Liver (tissue), 9 donors: ENCODE data around the gene ITPA. TPM values are rescaled to one million over a fixed set of nuclear protein-coding genes. Genes with fewer than 3 reads are reported as not detected.

Experiments used
- DNase-seq: peaks from one replicate; pipeline ENCODE4 v3.0.0-alpha.2; 2017; ENCODE audit warnings: low spot score
- H3K27ac ChIP-seq, 2 donors: one replicate each; pipeline ENCODE4 v1.7.0; 2013; ENCODE audit warnings: inconsistent platforms in 2 of 2, low read length in 2 of 2, control low read depth in 1 of 2, low read depth in 1 of 2, mild to moderate bottlenecking in 1 of 2
- H3K27me3 ChIP-seq, 4 donors: one replicate each; pipeline versions ENCODE4 v1.6.1 to v1.7.0; 2013; ENCODE audit warnings: low read length in 3 of 4, inconsistent platforms in 1 of 4, mild to moderate bottlenecking in 1 of 4, moderate library complexity in 1 of 4; ENCODE audit not compliant: control insufficient read depth in 4 of 4, insufficient read depth in 4 of 4
- H3K36me3 ChIP-seq, 4 donors: one replicate each; pipeline versions ENCODE4 v1.6.1 to v1.7.0; 2013; ENCODE audit warnings: low read length in 3 of 4, mild to moderate bottlenecking in 3 of 4, low read depth in 1 of 4, moderate library complexity in 1 of 4; ENCODE audit not compliant: control insufficient read depth in 4 of 4, insufficient read depth in 3 of 4
- H3K4me1 ChIP-seq, 4 donors: one replicate each; pipeline versions ENCODE4 v1.6.1 to v1.7.0; 2013; ENCODE audit warnings: low read length in 3 of 4, mild to moderate bottlenecking in 3 of 4, moderate library complexity in 1 of 4; ENCODE audit not compliant: control insufficient read depth in 4 of 4, insufficient read depth in 4 of 4
- H3K4me3 ChIP-seq, 3 donors: one replicate each; pipeline versions ENCODE4 v1.6.1 to v1.7.0; 2013; ENCODE audit warnings: low read length in 3 of 3, control low read depth in 1 of 3, low read depth in 1 of 3, mild to moderate bottlenecking in 1 of 3
- H3K9ac ChIP-seq, 2 donors: one replicate each; pipeline ENCODE4 v1.7.0; 2013; ENCODE audit warnings: low read length in 2 of 2, mild to moderate bottlenecking in 2 of 2, moderate library complexity in 2 of 2, control low read depth in 1 of 2, low read depth in 1 of 2
- H3K9me3 ChIP-seq, 4 donors: one replicate each; pipeline versions ENCODE4 v1.6.1 to v1.7.0; 2013; ENCODE audit warnings: low read length in 3 of 4; ENCODE audit not compliant: control insufficient read depth in 4 of 4
- ATF3 ChIP-seq: IDR thresholded peaks from 2 replicates; pipeline ENCODE4 v1.6.1; 2016; ENCODE audit warnings: antibody characterized with exemption
- CTCF ChIP-seq: fragments of 150-350 bp; IDR thresholded peaks from 2 replicates; pipeline ENCODE4 v1.5.1; 2017; ENCODE audit warnings: improper control_type of control experiment, low read depth, low read length; ENCODE audit not compliant: missing input control
- EGR1 ChIP-seq, 2 donors: IDR thresholded peaks; 2 replicates each; pipeline ENCODE4 v1.6.1; 2016 to 2018; ENCODE audit warnings: antibody characterized with exemption in 2 of 2, low read depth in 2 of 2
- FOXA1 ChIP-seq: IDR thresholded peaks from 2 replicates; pipeline ENCODE4 v1.6.1; 2016; ENCODE audit warnings: antibody characterized with exemption
- FOXA2 ChIP-seq: IDR thresholded peaks from 2 replicates; pipeline ENCODE4 v1.6.1; 2016; ENCODE audit warnings: antibody characterized with exemption
- GABPA ChIP-seq, 2 donors: IDR thresholded peaks in 1 of 2; conservative IDR thresholded peaks in 1 of 2; 2 replicates each; pipeline ENCODE4 v1.6.1; 2016; ENCODE audit warnings: antibody characterized with exemption in 2 of 2, mild to moderate bottlenecking in 1 of 2, moderate library complexity in 1 of 2
- HNF4A ChIP-seq, 2 donors: conservative IDR thresholded peaks; 2 replicates each; pipeline ENCODE4 v1.6.1; 2016; ENCODE audit warnings: antibody characterized with exemption in 2 of 2, mild to moderate bottlenecking in 2 of 2
- HNF4G ChIP-seq: IDR thresholded peaks from 2 replicates; pipeline ENCODE4 v1.6.1; 2016; ENCODE audit warnings: antibody characterized with exemption
- JUND ChIP-seq, 2 donors: IDR thresholded peaks; 2 replicates each; pipeline ENCODE4 v1.6.1; 2016; ENCODE audit warnings: antibody characterized with exemption in 2 of 2
- MAX ChIP-seq: IDR thresholded peaks from 2 replicates; pipeline ENCODE4 v1.6.1; 2016; ENCODE audit warnings: antibody characterized with exemption
- NR2F2 ChIP-seq: IDR thresholded peaks from 2 replicates; pipeline ENCODE4 v1.6.1; 2016; ENCODE audit warnings: antibody characterized with exemption
- RAD21 ChIP-seq, 2 donors: IDR thresholded peaks; 2 replicates each; pipeline ENCODE4 v1.6.1; 2016; ENCODE audit warnings: antibody characterized with exemption in 2 of 2, mild to moderate bottlenecking in 2 of 2
- REST ChIP-seq: IDR thresholded peaks from 2 replicates; pipeline ENCODE4 v1.6.1; 2016; ENCODE audit warnings: antibody characterized with exemption, mild to moderate bottlenecking
- RXRA ChIP-seq, 2 donors: IDR thresholded peaks; 2 replicates each; pipeline ENCODE4 v1.6.1; 2017 to 2018; ENCODE audit warnings: antibody characterized with exemption in 2 of 2, mild to moderate bottlenecking in 1 of 2
- SP1 ChIP-seq: IDR thresholded peaks from 2 replicates; pipeline ENCODE4 v1.6.1; 2018; ENCODE audit warnings: antibody characterized with exemption, mild to moderate bottlenecking
- TAF1 ChIP-seq: conservative IDR thresholded peaks from 2 replicates; pipeline ENCODE4 v1.6.1; 2016; ENCODE audit warnings: antibody characterized with exemption, mild to moderate bottlenecking
- YY1 ChIP-seq: IDR thresholded peaks from 2 replicates; pipeline ENCODE4 v1.6.1; 2016; ENCODE audit warnings: antibody characterized with exemption, mild to moderate bottlenecking
- ZBTB33 ChIP-seq: IDR thresholded peaks from 2 replicates; pipeline ENCODE4 v1.6.1; 2016; ENCODE audit warnings: antibody characterized with exemption
- WGBS: extraction: QIAGEN DNeasy Blood & Tissue Kit; methylation state at CpG from one replicate; pipeline ENCODE4 v1.1.7; 2013; 5-methylcytosine and 5-hydroxymethylcytosine counted together
- polyA plus RNA-seq, 2 donors: library from polyadenylated mRNA; stranded (reverse) in 1 of 2; unstranded in 1 of 2; fragments of 200-250 nt in 1 of 2; fragments of >200 nt in 1 of 2; fragmentation: Nextera tagmentation in 1 of 2; extraction: Ambion mirVana in 1 of 2; gene quantifications; one replicate each; pipeline versions ENCODE4 v1.2.1 to v1.2.3, GENCODE V29; 2013 to 2015
- total RNA-seq, 2 donors: library from RNA; depleted of rRNA; stranded (reverse); fragments of >200 nt; gene quantifications; one replicate each; pipeline ENCODE4 v1.2.3, GENCODE V29; 2014
- donor health status: healthy.
- donor health status: healthy.
- donor health status: healthy.
- donor health status: healthy.
- donor health status: healthy.

The ITPA gene
- total and polyA plus RNA-seq, 4 donors = 14.4 to 39.8 (median 19.7) TPM

DNA sequence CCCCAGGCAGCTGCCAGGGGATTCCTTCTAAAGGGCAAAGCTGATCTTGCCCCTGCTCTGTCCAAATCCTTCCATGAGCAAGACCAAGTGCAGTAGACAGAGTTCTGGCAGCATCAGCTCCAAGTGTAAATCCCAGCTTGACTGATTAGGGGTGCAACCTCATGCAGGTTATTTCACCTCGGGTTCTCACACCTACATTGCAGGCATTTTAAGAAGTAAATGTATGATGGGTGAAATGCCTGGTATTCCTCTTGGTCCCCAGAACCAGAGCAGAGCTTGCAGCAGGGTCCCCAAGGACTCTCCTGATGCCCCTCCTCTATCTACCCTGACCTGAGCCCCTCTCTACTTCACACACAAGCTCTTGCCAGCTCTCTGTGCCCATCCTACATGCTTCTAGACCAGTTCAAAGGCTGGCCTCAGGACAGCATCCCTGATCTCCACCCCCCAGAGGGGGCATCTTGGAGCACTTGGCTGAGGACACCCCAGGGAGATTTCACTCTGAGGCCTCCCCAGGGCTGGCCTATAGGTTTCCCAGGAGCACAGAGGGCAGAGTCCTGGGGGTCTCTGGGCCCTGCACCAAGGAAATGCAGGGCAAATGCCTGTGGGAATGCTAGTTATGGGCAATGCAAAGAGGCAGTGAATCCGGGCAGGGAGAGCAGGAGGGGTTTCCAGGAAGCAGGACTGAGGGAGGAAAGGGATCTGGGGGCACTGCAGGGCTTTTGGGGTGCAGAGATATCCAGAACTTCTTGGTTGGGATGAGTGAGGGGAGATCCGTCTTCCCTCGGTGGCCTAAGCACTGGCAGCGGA, 37.0 kb upstream of the ITPA start:
- H3K9ac ChIP-seq = no peak overlapping the region
- H3K9me3 ChIP-seq = no peaks in the 10 kb centered on the region
- TF ChIP-seq JUND (IDR thresholded peaks at IDR 0.05) (no peak), MAX (no peak), SP1 (no peak), RAD21 (IDR thresholded peaks at IDR 0.05) (no peak), NR2F2 (no peak), EGR1 (IDR thresholded peaks at IDR 0.05; ENCODE audit: low read depth in 2 of 2) (no peak), RXRA (IDR thresholded peaks at IDR 0.05) (no peak), CTCF (no peak), ZBTB33 (no peak), ATF3 (no peak), GABPA (IDR thresholded peaks at IDR 0.05 in 1 of 2, conservative IDR thresholded peaks at IDR 0.05 in 1 of 2) (no peak), TAF1 (no peak), YY1 (no peak), FOXA2 (no peak), HNF4A (conservative IDR thresholded peaks at IDR 0.05) (no peak), REST (no peak), FOXA1 (no peak), HNF4G (no peak)
- H3K36me3 ChIP-seq = no peaks in the 10 kb centered on the region
- H3K27ac ChIP-seq = no peak overlapping the region
- no peak overlapping the region for H3K4me3 ChIP-seq
- DNase-seq = no peak
- H3K27me3 ChIP-seq = no peaks in the 10 kb centered on the region
- 62% methylated on average over 5 of the region's 5 CpGs for WGBS
- H3K4me1 ChIP-seq = peaks cover 6 to 24% (median 18%) of the 10 kb centered on the region in 4 donors
